ENCODE measurements around the gene ZBTB8B. TPM values are rescaled to one million over a fixed set of nuclear protein-coding genes. Genes with fewer than 3 reads are reported as not detected.
"Not testable (repeated sequence)": the region's sequence is repeated elsewhere in the genome, so short reads cannot be mapped to it uniquely, and the experiment has no call there.

The ZBTB8B gene
- total RNA-seq, 1 experiment from 2014 or later, result not detected

DNA sequence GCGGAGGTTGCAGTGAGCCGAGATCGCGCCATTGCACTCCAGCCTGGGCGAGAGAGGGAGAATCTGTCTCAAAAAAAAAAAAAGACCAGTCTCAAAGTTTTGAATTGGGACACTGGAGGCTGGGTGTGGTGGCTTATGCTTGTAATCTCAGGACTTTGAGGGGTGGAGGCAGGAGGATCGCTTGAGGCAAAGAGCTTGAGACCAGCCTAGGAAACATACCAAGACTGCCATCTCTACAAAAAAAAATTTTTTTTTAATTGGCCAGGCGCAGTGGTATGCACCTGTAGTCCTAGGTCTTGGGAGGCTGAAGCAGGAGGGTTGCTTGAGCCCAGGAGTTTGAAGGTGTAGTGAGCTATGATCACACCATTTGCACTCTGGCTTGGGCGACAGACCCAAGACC, 3.9 kb downstream of the ZBTB8B start:
- DNase-seq (ENCODE audit: low read depth), result no peak

- DNase-seq (ENCODE audit: low read depth), result no peak
Measured at GRCh38 chr1:32470431-32470830, 5.6 kb downstream of the ZBTB8B start.

DNA sequence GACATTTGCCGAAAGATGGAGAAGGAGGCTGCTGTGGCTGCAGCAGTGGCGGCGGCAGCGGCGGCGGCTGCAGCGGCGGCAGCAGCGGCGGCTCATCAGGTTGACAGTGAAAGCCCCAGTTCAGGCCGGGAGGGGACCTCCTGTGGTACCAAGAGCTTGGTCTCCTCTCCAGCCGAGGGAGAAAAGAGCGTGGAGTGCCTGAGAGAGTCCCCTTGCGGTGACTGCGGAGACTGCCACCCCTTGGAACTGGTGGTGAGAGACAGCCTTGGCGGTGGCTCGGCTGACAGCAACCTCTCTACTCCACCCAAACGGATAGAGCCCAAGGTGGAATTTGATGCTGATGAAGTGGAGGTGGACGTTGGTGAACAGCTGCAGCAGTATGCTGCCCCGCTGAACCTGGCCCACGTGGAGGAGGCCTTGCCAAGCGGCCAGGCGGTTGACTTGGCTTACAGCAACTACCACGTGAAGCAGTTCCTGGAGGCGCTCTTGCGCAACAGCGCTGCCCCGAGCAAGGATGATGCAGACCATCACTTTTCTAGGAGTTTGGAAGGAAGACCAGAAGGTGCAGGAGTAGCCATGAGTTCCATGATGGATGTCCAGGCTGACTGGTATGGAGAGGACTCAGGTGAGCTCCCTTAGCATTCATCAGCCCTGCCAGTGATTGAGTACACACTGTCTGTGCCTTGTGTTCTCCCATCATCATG, 6.3 kb downstream of the ZBTB8B start:
- no peak for DNase-seq (ENCODE audit: low read depth)

DNA sequence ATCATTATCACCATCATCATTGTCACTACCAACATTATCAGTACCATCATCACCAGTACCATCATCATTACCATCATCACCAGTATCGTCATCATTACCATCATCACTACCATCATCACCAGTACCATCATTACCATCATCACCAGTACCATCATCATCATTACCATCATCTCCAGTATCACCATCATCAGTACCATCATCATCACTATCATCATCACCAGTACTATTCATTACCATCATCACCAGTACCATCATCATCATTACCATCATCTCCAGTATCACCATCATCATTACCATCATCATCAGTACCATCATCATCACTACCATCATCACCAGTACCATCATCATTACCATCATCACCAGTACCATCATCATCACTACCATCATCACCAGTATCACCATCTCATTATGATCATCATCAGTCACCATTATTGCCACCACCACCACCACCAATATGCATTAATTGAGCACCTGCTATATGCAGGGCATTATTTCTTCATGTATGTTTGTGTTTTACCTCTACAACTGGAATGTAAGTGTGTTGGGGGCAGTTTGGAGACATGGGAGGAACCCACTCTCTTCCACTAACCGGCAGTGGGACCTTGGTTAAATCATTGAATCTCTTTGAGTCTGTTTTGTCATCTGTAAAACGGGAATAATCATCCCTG, 7.0 kb downstream of the ZBTB8B start:
- DNase-seq (ENCODE audit: low read depth), result no peak

DNA sequence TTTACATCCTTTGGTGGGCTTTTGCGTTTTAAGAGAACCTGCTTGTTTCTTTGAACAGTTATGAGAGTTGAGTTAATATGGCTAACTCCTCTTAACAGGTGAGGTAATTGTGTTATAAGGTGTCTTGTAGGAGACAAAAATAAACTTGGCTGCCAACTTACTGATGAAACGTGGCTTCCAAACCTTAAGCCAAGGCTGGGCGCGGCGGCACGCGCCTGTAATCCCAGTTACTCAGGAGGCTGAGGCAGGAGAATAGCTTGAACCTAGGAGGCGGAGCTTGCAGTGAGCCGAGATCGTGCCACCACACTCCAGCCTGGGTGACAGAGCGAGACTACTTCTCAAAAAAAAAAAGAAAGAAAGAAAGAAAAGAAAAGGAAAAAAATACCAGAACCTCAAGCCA, 8.1 kb downstream of the ZBTB8B start:
- DNase-seq (ENCODE audit: low read depth), result not testable (repeated sequence)

- no peak for DNase-seq (ENCODE audit: low read depth)
Measured at GRCh38 chr1:32474954-32475353, 10.1 kb downstream of the ZBTB8B start.

- no peak for DNase-seq (ENCODE audit: low read depth)
Measured at GRCh38 chr1:32480003-32480402, 15.1 kb downstream of the ZBTB8B start.

- no peak for DNase-seq (ENCODE audit: low read depth)
Measured at GRCh38 chr1:32480761-32481160, 15.9 kb downstream of the ZBTB8B start.

GRCh38 chr1:32481788-32482187, 16.9 kb downstream of the ZBTB8B start:
- not testable (repeated sequence) for DNase-seq (ENCODE audit: low read depth)

- no peak for DNase-seq (ENCODE audit: low read depth)
Measured at GRCh38 chr1:32485554-32486255, 20.8 kb downstream of the ZBTB8B start.

GRCh38 chr1:32486463-32487113, 21.7 kb downstream of the ZBTB8B start:
- DNase-seq (ENCODE audit: low read depth), result no peak

GRCh38 chr1:32487182-32487581, 22.3 kb downstream of the ZBTB8B start:
- peak; percentile 10 for DNase-seq (ENCODE audit: low read depth)

DNA sequence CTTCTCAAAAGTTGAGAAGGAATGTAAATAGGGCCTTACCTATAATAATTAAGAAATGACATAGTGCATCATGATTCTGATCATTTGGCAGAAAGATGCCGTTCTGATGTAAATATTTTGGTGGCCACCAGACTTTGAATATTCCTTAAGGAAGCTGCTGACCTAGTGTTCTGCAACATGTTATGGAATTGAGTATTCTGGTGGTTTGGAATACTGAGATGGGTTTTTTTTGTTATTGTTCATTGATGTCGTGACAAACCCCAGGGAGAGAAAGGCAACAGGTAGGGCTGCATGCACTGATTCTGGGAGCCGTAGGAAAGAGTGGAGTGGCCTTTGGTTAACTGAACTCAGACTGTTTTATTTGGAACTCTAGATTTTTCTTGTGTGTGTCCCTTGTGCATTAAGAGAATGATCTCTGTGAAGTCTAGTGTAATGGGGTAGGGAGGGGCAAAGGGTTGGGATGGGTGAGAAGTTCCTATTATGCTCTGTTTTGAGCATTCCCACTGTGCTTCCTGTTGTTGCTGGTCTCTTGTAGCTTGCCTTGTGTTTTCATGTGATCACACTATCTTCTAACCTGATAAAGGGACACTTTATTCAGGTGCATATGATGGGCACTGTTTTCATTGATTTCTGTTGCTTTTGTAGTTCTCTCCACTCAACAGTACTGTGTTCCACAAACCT, 25.0 kb downstream of the ZBTB8B start:
- DNase-seq (ENCODE audit: low read depth), result no peak

- no peak for DNase-seq (ENCODE audit: low read depth)
Measured at GRCh38 chr1:32491386-32491785, 26.5 kb downstream of the ZBTB8B start.

DNA sequence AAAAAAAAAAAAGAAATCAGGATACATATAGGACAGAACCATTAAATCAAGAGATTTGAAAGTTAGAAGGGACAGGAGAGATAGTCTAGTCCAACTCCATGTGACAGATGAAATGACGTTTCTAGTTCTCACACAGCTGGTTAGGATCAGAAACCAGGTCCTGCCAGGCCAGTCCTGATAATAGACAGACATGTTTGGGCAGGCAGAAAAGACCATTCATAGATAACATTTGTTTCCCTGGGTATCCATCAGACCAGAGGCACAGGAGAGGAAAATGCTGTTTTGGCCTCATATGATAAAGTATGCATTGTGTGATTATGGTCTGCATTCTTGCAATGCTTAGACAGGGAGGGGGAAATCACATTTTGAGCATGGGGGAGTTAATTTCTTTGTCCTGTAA, 29.3 kb downstream of the ZBTB8B start:
- DNase-seq (ENCODE audit: low read depth), result no peak

DNA sequence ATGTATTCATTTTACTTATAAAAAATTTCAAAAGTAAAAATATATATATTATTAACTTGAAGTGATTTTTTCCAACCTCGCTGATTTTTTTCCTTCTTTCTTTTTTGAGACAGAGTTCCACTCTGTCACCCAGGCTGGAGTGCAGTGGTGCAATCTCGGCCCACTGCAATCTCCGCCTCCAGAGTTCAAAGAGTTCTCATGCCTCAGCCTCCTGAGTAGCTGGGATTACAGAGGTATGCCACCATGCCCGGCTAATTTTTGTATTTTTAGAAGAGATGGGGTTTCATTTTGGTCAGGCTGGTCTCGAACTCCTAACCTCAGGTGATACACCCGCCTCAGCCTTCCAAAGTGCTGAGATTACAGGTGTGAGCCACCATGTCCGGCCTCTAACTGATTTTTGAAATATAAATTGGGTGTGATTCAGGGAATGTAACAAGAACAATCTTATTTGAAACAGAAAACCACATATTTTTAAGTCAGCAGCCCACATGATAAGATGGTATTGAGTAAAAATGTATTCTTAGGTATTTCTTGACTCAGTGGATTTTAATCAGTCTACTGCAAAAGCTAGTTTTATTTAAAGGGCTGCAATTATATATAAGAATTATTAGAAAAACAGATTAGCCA, 30.0 kb downstream of the ZBTB8B start:
- no peak for DNase-seq (ENCODE audit: low read depth)

DNA sequence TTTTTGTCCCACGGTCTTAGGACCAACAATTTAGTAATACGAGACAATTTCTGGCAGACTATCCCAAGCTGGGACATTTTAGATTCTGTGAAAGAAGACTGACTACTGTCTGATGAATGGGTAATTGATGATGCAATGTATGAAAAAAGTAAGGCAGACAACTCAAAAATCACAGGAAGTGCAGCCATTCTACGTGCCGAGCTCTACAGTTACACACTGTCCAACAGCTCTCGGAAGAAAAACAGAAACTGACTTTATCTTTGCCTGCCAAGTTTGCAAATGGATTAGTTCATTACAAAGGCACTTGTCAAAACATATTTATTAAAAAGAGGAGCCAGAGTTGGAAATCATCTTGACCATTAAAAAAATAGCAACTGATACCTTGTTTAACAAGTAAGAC, 31.3 kb downstream of the ZBTB8B start:
- DNase-seq (ENCODE audit: low read depth), result peak; percentile 50

GRCh38 chr1:32498751-32499150, 33.9 kb downstream of the ZBTB8B start:
- DNase-seq (ENCODE audit: low read depth), result no peak

DNA sequence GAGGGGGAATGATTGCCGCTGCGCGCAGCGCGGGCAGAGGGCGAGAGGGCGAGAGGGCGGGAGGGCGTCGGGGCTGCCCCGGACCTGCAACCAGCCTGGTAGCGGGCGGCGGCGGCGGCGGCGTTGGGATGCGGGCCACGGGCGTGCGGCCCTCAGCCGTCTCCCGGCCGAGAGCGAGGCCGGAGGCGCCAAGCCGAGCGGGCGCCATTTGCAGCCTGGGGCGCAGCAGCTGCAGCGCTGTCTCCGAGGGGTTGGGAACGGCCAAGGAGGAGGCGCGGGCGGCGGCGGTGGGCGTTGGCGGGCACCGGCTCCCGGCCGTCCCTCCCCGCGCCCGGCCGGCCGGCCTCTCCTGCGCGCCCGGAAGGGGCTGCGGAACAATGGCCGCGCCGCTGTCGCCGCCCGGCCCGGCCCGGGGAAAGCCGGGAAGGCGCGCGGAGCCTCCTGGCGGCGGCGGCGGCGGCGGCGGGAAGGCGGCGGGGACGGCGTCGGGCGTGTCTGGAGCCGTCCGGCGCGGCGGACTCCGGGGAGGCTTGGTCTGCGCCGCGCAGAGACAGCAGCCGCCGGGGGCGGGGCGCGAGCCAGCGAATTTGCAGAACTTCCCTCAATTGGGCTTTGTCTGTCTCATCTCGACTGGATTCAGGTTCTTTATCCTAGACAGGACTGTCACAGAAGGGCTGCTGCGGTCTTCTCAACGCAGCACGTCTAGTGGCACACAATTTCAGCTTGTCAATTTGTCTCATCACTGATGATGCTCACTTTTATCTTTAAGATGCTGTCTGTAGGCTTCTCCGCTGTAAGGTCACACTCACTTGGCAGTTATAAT, 35.7 kb downstream of the ZBTB8B start:
- peak; percentile 34 for DNase-seq (ENCODE audit: low read depth)

DNA sequence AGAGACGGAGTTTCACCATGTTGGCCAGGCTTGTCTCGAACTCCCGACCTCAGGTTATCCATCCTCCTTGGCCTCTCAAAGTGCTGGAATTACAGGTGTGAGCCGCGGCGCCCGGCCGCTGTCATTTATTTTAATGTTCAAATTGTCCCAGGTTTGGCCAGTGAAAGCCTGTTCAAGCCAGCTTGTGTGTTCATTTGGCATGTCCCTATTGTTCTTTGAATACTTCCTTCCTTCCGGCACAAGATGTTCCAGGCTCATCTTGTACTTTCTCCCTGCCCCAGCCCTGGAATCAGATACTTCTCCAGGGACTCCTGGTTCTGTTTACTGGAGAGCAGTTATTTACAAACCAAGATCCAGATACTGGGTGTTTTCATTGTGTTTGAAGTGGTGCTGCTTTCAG, 37.0 kb downstream of the ZBTB8B start:
- DNase-seq (ENCODE audit: low read depth), result no peak

All from HT1080 (cell line).